ENCODE results near the gene RHOV.
A peak's percentile ranks its signal among the peaks of the same experiment; 100 is the strongest.
"Not testable (repeated sequence)": the region's sequence is repeated elsewhere in the genome, so short reads cannot be mapped to it uniquely, and the experiment has no call there.

RHOV gene

GRCh38 chr15:40871749-40872617, 2.1 kb downstream of the RHOV start:
- no peak for DNase-seq

GRCh38 chr15:40870716-40871115, 3.3 kb downstream of the RHOV start:
- no peak for DNase-seq

- DNase-seq, result no peak
Observed at GRCh38 chr15:40869686-40870085, 4.3 kb downstream of the RHOV start.

GRCh38 chr15:40867199-40867598, 6.8 kb downstream of the RHOV start:
- DNase-seq, result no peak

GRCh38 chr15:40863660-40864270, 10.3 kb downstream of the RHOV start:
- no peak for DNase-seq

GRCh38 chr15:40861147-40861546, 12.9 kb downstream of the RHOV start:
- not testable (repeated sequence) for DNase-seq

GRCh38 chr15:40859206-40859851, 14.7 kb downstream of the RHOV start:
- peak; percentile 89 for DNase-seq

- DNase-seq, result no peak
Observed at GRCh38 chr15:40858706-40859105, 15.3 kb downstream of the RHOV start.

- peak; percentile 78 for DNase-seq
Observed at GRCh38 chr15:40857601-40858341, 16.3 kb downstream of the RHOV start.

GRCh38 chr15:40856746-40857145, 17.3 kb downstream of the RHOV start:
- DNase-seq, result no peak

GRCh38 chr15:40855706-40856234, 18.3 kb downstream of the RHOV start:
- no peak for DNase-seq

GRCh38 chr15:40854161-40854560, 19.9 kb downstream of the RHOV start:
- DNase-seq, result no peak

GRCh38 chr15:40853241-40853890, 20.7 kb downstream of the RHOV start:
- DNase-seq, result no peak

- DNase-seq, result no peak
Observed at GRCh38 chr15:40852529-40852928, 21.5 kb downstream of the RHOV start.

GRCh38 chr15:40850576-40851112, 23.4 kb downstream of the RHOV start:
- DNase-seq, result no peak

- peak; percentile 33 for DNase-seq
Observed at GRCh38 chr15:40847223-40847961, 26.6 kb downstream of the RHOV start.

GRCh38 chr15:40846841-40847222, 27.2 kb downstream of the RHOV start:
- DNase-seq, result no peak

- no peak for DNase-seq
Observed at GRCh38 chr15:40845511-40846284, 28.3 kb downstream of the RHOV start.

- no peak for DNase-seq
Observed at GRCh38 chr15:40845036-40845435, 29.0 kb downstream of the RHOV start.

GRCh38 chr15:40844696-40845030, 29.4 kb downstream of the RHOV start:
- peak; percentile 47 for DNase-seq

All from CD4-positive, alpha-beta T cell treated with Interleukin-6 for 4 hours (primary cell).